GM12873 (cell line): ENCODE data around the gene CAMSAP3.

Experiments used
- TF ChIP-seq, protein P1 (sequence below): IDR thresholded peaks from 2 replicates; pipeline ENCODE4 v1.5.1; 2012; ENCODE audit warnings: low read depth, mild to moderate bottlenecking, moderate library complexity, low read length, control low read depth; ENCODE audit not compliant: insufficient read depth; ENCODE audit errors: missing control alignments

CAMSAP3 gene

DNA sequence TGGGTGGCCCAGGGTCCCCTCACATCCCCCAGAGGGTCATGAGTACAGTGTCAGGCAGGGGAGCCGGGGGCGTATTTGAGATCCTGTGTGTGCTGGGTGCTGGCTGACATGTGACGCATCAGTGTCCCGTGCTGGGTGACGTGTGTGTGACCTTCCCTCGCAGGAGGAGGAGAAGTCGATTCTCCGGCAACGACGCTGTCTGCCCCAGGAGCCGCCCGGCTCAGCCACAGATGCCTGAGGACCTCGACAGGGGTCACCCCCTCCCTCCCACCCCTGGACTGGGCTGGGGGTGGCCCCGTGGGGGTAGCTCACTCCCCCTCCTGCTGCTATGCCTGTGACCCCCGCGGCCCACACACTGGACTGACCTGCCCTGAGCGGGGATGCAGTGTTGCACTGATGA, 34.3 kb upstream of the CAMSAP3 start:
- TF ChIP-seq, protein P1, sequence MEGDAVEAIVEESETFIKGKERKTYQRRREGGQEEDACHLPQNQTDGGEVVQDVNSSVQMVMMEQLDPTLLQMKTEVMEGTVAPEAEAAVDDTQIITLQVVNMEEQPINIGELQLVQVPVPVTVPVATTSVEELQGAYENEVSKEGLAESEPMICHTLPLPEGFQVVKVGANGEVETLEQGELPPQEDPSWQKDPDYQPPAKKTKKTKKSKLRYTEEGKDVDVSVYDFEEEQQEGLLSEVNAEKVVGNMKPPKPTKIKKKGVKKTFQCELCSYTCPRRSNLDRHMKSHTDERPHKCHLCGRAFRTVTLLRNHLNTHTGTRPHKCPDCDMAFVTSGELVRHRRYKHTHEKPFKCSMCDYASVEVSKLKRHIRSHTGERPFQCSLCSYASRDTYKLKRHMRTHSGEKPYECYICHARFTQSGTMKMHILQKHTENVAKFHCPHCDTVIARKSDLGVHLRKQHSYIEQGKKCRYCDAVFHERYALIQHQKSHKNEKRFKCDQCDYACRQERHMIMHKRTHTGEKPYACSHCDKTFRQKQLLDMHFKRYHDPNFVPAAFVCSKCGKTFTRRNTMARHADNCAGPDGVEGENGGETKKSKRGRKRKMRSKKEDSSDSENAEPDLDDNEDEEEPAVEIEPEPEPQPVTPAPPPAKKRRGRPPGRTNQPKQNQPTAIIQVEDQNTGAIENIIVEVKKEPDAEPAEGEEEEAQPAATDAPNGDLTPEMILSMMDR = no peak

DNA sequence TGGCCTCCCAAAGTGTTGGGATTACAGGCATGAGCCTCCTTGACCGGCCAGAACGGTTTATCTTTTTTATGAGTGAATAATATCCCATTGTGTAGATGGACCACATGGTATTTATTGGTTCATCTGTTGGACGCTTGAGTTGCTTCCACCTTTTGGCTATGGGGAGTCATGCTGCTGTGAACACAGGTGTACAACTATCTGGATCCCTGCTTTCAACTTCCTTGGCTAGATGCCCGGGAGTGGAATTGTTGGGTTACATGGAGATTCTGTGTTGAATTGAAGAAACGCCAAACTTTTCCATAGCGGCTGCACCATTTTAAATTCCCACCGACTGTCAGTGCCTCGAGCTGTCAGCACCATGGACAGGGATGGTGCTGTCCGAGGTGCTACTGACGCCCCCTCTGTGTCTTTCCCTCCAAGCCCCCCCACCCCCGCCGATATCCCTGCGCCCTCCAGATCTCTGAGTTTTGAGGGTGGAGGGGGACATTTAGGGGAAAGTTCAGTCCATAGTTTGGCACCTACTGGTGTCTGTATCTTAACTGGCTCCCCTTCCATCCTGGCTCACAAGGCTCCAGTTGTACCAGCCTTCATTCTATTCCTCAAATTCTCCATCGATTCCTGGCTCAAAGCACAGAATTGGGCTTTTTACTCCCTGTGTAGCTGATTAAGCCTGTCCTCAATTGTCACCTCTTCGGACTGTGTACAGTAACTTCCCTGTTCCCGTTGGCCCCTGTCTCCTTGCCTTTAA, 32.8 kb upstream of the CAMSAP3 start:
- TF ChIP-seq, protein P1 = no peak

DNA sequence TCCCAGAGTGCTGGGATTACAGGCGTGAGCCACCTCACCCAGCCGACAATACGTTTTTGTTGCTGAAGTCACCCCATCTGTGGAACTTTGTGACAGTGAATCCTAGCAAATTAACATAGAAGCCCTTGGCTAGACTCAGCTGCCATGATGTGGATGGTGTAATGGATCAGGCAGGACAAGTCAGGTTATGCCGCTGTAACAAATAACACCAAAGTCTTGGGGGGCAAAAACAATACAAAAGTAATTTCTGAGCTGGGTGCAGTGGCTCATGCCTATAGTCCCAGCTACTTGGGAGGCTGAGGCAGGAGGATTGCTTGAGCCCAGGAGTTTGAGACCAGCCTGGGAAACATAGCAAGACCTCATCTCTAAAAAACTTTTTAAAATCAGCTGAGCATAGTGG, 30.8 kb upstream of the CAMSAP3 start:
- TF ChIP-seq, protein P1 = no peak

DNA sequence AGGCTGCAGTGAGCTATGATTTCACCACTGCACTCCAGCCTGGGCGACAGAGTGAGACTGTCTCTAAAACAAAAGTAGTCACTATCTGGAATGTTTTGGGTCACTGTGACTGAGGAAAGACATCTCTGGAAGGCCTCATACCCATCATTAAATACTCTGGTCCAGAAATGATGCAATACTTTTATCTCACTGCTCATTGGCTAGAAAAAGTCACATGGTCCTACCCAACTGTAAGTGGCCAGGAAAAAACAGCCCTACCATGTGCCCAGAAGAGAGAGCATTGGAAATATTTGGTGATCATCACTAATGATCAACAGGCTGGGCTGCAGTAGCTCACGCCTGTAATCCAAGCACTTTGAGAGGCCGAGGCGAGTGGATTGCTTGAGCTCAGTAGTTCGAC, 30.3 kb upstream of the CAMSAP3 start:
- TF ChIP-seq, protein P1 = no peak

DNA sequence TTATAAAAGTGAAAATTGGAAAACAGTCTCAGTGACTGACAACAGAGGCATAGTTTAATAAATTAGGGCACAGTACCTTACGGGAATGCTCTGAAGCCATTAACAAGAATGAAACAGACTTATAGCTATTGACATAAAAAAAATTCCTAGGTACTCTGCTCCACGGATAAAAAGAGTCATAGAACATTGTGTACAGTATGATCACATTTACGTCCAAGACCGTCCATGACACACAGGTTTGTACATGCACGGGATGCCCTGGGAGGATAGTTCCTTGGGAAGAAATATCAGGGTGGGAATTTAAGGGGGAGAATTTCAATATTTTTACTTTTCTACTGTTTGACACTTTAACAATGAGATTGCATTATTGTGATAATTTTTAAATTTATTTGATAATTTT, 24.9 kb upstream of the CAMSAP3 start:
- TF ChIP-seq, protein P1 = no peak

DNA sequence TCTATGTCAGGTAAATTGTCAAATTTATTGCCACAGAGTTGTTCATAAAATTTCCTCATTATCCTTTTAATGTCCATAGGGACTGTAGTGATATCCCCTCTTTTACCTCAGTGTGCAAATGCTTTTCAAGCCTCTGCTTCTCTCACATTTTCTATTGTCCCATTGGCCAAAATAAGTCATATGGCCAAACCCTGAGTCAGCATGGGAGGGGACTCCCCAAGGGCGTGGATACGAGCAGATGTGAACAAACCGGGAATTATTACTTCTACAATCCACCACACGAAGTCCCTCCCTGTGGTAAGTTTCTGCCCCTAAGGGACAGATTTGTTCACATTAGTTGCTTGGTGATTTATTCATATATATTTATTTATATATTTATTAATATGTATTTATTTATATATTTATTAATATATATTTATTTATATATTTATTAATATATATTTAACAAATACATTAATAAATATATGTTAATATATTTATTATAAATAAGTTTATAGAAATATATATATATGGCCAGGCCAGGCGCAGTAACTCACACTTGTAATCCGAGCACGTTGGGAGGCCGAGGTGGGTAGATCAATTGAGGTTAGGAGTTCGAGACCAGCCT, 20.1 kb upstream of the CAMSAP3 start:
- TF ChIP-seq, protein P1 = no peak

DNA sequence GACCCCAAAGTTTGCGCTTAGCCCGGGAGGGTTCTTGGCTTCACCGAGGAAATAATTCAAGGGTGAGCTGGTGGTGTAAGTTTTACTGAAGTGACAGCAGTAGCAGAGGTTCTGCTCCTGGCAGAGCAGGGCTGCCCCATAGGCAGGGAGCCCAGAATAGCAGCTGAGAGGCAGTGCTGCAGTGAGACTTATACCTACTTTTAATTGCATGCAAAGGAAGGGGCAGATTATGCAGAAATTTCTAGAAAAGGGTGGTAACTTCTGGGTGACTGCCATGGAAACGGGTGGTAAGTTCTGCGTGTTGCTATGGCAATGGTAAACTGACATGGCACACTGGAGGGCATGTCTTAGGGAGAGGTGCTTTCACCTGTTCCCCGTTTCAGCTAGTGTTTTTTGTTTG, 17.5 kb upstream of the CAMSAP3 start:
- TF ChIP-seq, protein P1 = no peak
